K562 (cell line): ENCODE data around the gene DISC1. TPM values are rescaled to one million over a fixed set of nuclear protein-coding genes. Genes with fewer than 3 reads are reported as not detected.

Source experiments
- ATAC-seq: fragments of 200-7000 bp; cut with Tn5 transposase; 3 replicates; pipeline ENCODE4 v1.9.1; 2020; ENCODE audit warnings: moderate library complexity
- BruUV-seq: library from RNA; stranded (reverse); fragments of 400-500 nt; replicated peaks from 2 replicates; lab custom pipeline; 2021; lab: Mats Ljungman, UMichigan
- CTCF ChIA-PET: fragments of 300-600 bp; formaldehyde crosslinking; extraction: SDS; loops from one replicate; lab custom pipeline; 2021; ENCODE audit warnings: low intra/inter-chr PET ratio; lab: Yijun Ruan, JAX
- POLR2A ChIA-PET: fragments of 300-600, 350-650 bp; sonication (Branson Sonifier 250); formaldehyde crosslinking; extraction: SDS; loops from one replicate; lab custom pipeline; 2021; ENCODE audit warnings: antibody characterized with exemption, inconsistent platforms; lab: Yijun Ruan, JAX
- DNase-seq, 4 experiments: peaks; one replicate each; pipeline versions ENCODE4 v3.0.0 to v3.0.0-alpha.2; 2011 to 2018; ENCODE audit warnings: low spot score in 3 of 4, mixed read lengths in 3 of 4; ENCODE audit errors: extremely low read depth in 1 of 4
- FAIRE-seq: peaks from 2 replicates; lab custom pipeline; 2011; peaks lifted over from hg19 to GRCh38; lab: Jason Lieb, UNC
- H2AFZ ChIP-seq: 2 replicates; pipeline ENCODE4 v1.6.0; 2011; ENCODE audit warnings: low read depth, low read length, control low read depth, inconsistent platforms
- H3K27ac ChIP-seq: fragments of 200-600 bp; 3 replicates; pipeline ENCODE4 v1.8.0; 2011; ENCODE audit warnings: low read depth, mild to moderate bottlenecking, control low read depth, inconsistent platforms, low read length, moderate library complexity, mixed read lengths; ENCODE audit errors: extremely low read depth
- H3K27me3 ChIP-seq, 2 experiments: fragments of 300-600 bp in 1 of 2; 2 replicates in 1 of 2; 3 replicates in 1 of 2; pipeline versions ENCODE4 v1.6.0 to v1.8.0; 2011; ENCODE audit warnings: inconsistent platforms in 2 of 2, low read length in 2 of 2, mild to moderate bottlenecking in 1 of 2, mixed read lengths in 1 of 2, moderate library complexity in 1 of 2; ENCODE audit not compliant: control insufficient read depth in 2 of 2, insufficient read depth in 2 of 2
- H3K36me3 ChIP-seq: fragments of 300-600 bp; 3 replicates; pipeline ENCODE4 v1.8.0; 2011; ENCODE audit warnings: mild to moderate bottlenecking, low read length, inconsistent platforms; ENCODE audit not compliant: control insufficient read depth, insufficient read depth
- H3K4me1 ChIP-seq, 2 experiments: fragments of 200-600 bp in 1 of 2; replicated peaks in 1 of 2; 2 replicates in 1 of 2; 3 replicates in 1 of 2; pipeline versions ENCODE4 v1.5.1 to v1.8.0; 2011; ENCODE audit warnings: inconsistent platforms in 2 of 2, low read length in 2 of 2, mild to moderate bottlenecking in 1 of 2, mixed read lengths in 1 of 2, moderate library complexity in 1 of 2; ENCODE audit not compliant: control insufficient read depth in 2 of 2, insufficient read depth in 2 of 2
- H3K4me2 ChIP-seq: 2 replicates; pipeline ENCODE4 v1.6.1; 2011; ENCODE audit warnings: low read length, control low read depth, inconsistent platforms, mixed read lengths; ENCODE audit not compliant: insufficient read depth
- H3K4me3 ChIP-seq: fragments of 200-600 bp; sonication (generic), shearing (Covaris generic); 2 replicates; pipeline ENCODE4 v1.5.1; 2016; ENCODE audit warnings: control low read depth, inconsistent platforms
- H3K79me2 ChIP-seq: fragments of 200-600 bp; 3 replicates; pipeline ENCODE4 v1.8.0; 2011; ENCODE audit warnings: low read length, inconsistent platforms; ENCODE audit not compliant: control insufficient read depth, insufficient read depth
- H3K9ac ChIP-seq, 2 experiments: 2 replicates each; pipeline versions ENCODE4 v1.6.0 to v1.6.1; 2011; ENCODE audit warnings: low read depth in 2 of 2, low read length in 2 of 2, control low read depth in 1 of 2, inconsistent platforms in 1 of 2, mild to moderate bottlenecking in 1 of 2, mixed read lengths in 1 of 2; ENCODE audit not compliant: insufficient read depth in 1 of 2
- H3K9me1 ChIP-seq: one replicate; pipeline ENCODE4 v1.6.0; 2011; ENCODE audit warnings: inconsistent platforms, mild to moderate bottlenecking, low read length, moderate library complexity; ENCODE audit not compliant: control insufficient read depth, insufficient read depth
- H3K9me3 ChIP-seq: replicated peaks from 2 replicates; pipeline ENCODE4 v1.5.1; 2011; ENCODE audit warnings: low read depth, low read length, inconsistent platforms; ENCODE audit not compliant: control insufficient read depth, insufficient read depth
- H4K20me1 ChIP-seq: replicated peaks from 2 replicates; pipeline ENCODE4 v1.6.1; 2011; ENCODE audit warnings: low read length, inconsistent platforms, mixed read lengths; ENCODE audit not compliant: control insufficient read depth, insufficient read depth
- ATF2 ChIP-seq: sonication (generic); formaldehyde crosslinking; IDR thresholded peaks from 2 replicates; pipeline ENCODE4 v1.8.1; 2022; ENCODE audit warnings: missing genetic modification reagents
- KDM1A ChIP-seq, 2 experiments: fragments of 450-650 bp; IDR thresholded peaks; 2 replicates each; pipeline ENCODE4 v1.6.1; 2016; ENCODE audit warnings: mild to moderate bottlenecking in 2 of 2
- PRMT5 ChIP-seq: sonication (generic); formaldehyde crosslinking; IDR thresholded peaks from 2 replicates; pipeline ENCODE4 v1.5.0; 2020; ENCODE audit warnings: missing genetic modification reagents
- ZNF408 ChIP-seq: fragments of 250-450 bp; sonication (Bioruptor Pico); IDR thresholded peaks from 2 replicates; pipeline ENCODE4 v1.4.0; 2020; ENCODE audit warnings: low read depth, mild to moderate bottlenecking, moderate library complexity
- ZNF778 ChIP-seq: fragments of 450-650 bp; formaldehyde crosslinking; IDR thresholded peaks from 2 replicates; pipeline ENCODE4 v1.4.0; 2020; ENCODE audit warnings: mild to moderate bottlenecking, moderate library complexity
- WGBS: fragments of 100-300 bp; shearing (Covaris generic); methylation state at CpG from one replicate; pipeline ENCODE4 v1.1.6; 2016; ENCODE audit warnings: low coverage, mixed read lengths; ENCODE audit not compliant: insufficient coverage; ENCODE audit errors: missing lambda C conversion rate; 5-methylcytosine and 5-hydroxymethylcytosine counted together
- in situ Hi-C: fragments of 300-500 bp; cut with MboI; formaldehyde crosslinking; loops from 4 replicates; pipeline ENCODE4 v1.15.0; 2018; ENCODE audit warnings: inconsistent platforms, mixed read lengths
- intact Hi-C: fragments of 100-400 bp; cut with micrococcal nuclease; formaldehyde crosslinking; loops from 2 replicates; pipeline ENCODE4 v1.14.2; 2022
- polyA plus RNA-seq, 8 experiments: library from polyadenylated mRNA; depleted of rRNA in 4 of 8; stranded (reverse) in 5 of 8; unstranded in 3 of 8; fragments of >200 nt; fragmentation: Nextera tagmentation in 2 of 8; fragmentation: Illumina TruSeq in 1 of 8; extraction: Ambion mirVana in 2 of 8; extraction: Trizol in 1 of 8; gene quantifications; 2 replicates each; pipeline versions ENCODE4 v1.2.1 to v1.2.3, GENCODE V29; 2011 to 2014; ENCODE audit warnings: inconsistent platforms in 1 of 8, missing spikeins in 1 of 8
- total RNA-seq, 7 experiments: library from RNA; depleted of rRNA in 6 of 7; stranded (reverse); fragments of >200 nt in 6 of 7; fragmentation: Illumina TruSeq in 2 of 7; extraction: Trizol in 2 of 7; gene quantifications; 2 replicates each; pipeline versions ENCODE4 v1.2.1 to v1.2.3, GENCODE V29; 2011 to 2021; ENCODE audit warnings: low replicate concordance in 1 of 7
- TF ChIP-seq, protein P1 (sequence below): sonication (generic); formaldehyde crosslinking; IDR thresholded peaks from 2 replicates; pipeline ENCODE4 v1.8.0; 2022; ENCODE audit warnings: mild to moderate bottlenecking, missing genetic modification reagents
- TF ChIP-seq, protein P2 (sequence below): fragments of 450-650 bp; formaldehyde crosslinking; IDR thresholded peaks from 2 replicates; pipeline ENCODE4 v1.4.0; 2022; ENCODE audit warnings: missing genetic modification characterization

The DISC1 gene
- total and polyA plus RNA-seq, 9 of the 15 experiments (the other 6 are each of a cell fraction or from before 2014, with no cell fraction given) = 0.01 to 0.11 (median 0.08) TPM; not detected in 1

GRCh38 chr1:231822041-231822440 is 195.5 kb downstream of the DISC1 start:
- Histone ChIP-seq H3K4me3 (no peak overlapping the region), H3K27me3 (no peaks in the 10 kb centered on the region), H3K9me3 (no peaks in the 10 kb centered on the region), H3K4me1 (no peaks in the 10 kb centered on the region), H3K36me3 (no peaks in the 10 kb centered on the region), H3K27ac (no peak overlapping the region), H3K9me1 (no peaks in the 10 kb centered on the region), H4K20me1 (no peaks in the 10 kb centered on the region), H3K9ac (no peak overlapping the region), H3K4me2 (no peak overlapping the region), H2AFZ (no peak overlapping the region), H3K79me2 (no peaks in the 10 kb centered on the region)
- ChIA-PET POLR2A (no interaction called here), CTCF (no interaction called here)
- intact Hi-C loops = no loop called here
- in situ Hi-C loops = no loop called here
- BruUV-seq = no TSS peak
- TF ChIP-seq, protein P1, sequence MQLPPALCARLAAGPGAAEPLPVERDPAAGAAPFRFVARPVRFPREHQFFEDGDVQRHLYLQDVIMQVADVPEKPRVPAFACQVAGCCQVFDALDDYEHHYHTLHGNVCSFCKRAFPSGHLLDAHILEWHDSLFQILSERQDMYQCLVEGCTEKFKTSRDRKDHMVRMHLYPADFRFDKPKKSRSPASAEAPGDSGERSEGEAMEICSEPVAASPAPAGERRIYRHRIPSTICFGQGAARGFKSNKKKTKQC (CRISPR knock-in tag) = no peak
- no peak for TF ChIP-seq ZNF778 (CRISPR knock-in tag)
- TF ChIP-seq KDM1A (IDR thresholded peaks at IDR 0.05) = no peak
- TF ChIP-seq ATF2 (CRISPR knock-in tag) = no peak
- TF ChIP-seq, protein P2, sequence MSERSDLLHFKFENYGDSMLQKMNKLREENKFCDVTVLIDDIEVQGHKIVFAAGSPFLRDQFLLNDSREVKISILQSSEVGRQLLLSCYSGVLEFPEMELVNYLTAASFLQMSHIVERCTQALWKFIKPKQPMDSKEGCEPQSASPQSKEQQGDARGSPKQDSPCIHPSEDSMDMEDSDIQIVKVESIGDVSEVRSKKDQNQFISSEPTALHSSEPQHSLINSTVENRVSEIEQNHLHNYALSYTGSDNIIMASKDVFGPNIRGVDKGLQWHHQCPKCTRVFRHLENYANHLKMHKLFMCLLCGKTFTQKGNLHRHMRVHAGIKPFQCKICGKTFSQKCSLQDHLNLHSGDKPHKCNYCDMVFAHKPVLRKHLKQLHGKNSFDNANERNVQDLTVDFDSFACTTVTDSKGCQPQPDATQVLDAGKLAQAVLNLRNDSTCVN (CRISPR knock-in tag) = no peak
- no peak for TF ChIP-seq ZNF408
- TF ChIP-seq PRMT5 (CRISPR knock-in tag) = no peak
- no peak for ATAC-seq
- DNase-seq = no peak
- FAIRE-seq = no peak
- WGBS = 0% methylated on average over 6 of the region's 6 CpGs
